ENCODE results near the gene B4GALNT3. TPM values are rescaled to one million over a fixed set of nuclear protein-coding genes. Genes with fewer than 3 reads are reported as not detected.
A peak's percentile ranks its signal among the peaks of the same experiment; 100 is the strongest.

Gene B4GALNT3
- total and polyA plus RNA-seq, 2 of the 13 experiments (the other 11 are each of a cell fraction or from before 2014, with no cell fraction given): 3.2 to 4.4 TPM

GRCh38 chr12:522692-523378, 63.1 kb downstream of the B4GALNT3 start:
- ChIA-PET POLR2A (no interaction called here), CTCF (ENCODE audit: low intra/inter-chr PET ratio, low total read pairs) (interaction anchor here (1.8 kb wide), 1 partner anchor 70 kb away, joined by 4 read pairs; no protein-coding TSS in a partner anchor)
- no peaks in the 10 kb centered on the region for H3K79me2 ChIP-seq (ENCODE audit: insufficient read depth, low read length)
- H3K4me2 ChIP-seq (ENCODE audit: low read depth, low read length): no peak overlapping the region
- H3K9me3 ChIP-seq (ENCODE audit: low read length): no peaks in the 10 kb centered on the region
- in situ Hi-C loops (cut with HindIII; ENCODE audit: extremely low pct_ligation_motif_present, low pct_unique_long_range_greater_than_20kb) (no loop called here), intact Hi-C loops (cut with micrococcal nuclease; ENCODE audit: unreplicated experiment) (no loop called here)
- no peaks in the 10 kb centered on the region; a peak in 2 of 5 replicates for H3K27me3 ChIP-seq (ENCODE audit: control insufficient read depth in 1 of 2, insufficient read depth in 2 of 2, low read length in 2 of 2)
- no peak for DNase-seq (ENCODE audit: low spot score)
- peaks cover 29% of the 10 kb centered on the region for H3K4me1 ChIP-seq (ENCODE audit: insufficient read depth, low read length)
- no peaks in the 10 kb centered on the region for H3K36me3 ChIP-seq (replicated peaks in 1 of 2; ENCODE audit: control insufficient read depth in 1 of 2, insufficient read depth in 2 of 2, low read length in 2 of 2)
- H4K20me1 ChIP-seq (ENCODE audit: insufficient read depth, low read length): no peaks in the 10 kb centered on the region
- H3K4me3 ChIP-seq (replicated peaks in 1 of 3; ENCODE audit: insufficient read depth in 1 of 3, low read depth in 2 of 3, low read length in 3 of 3): no peak overlapping the region
- peak; percentile 83 for ATAC-seq
- 18% methylated on average over 7 of the region's 7 CpGs for WGBS (ENCODE audit: low lambda C conversion rate)
- H2AFZ ChIP-seq (ENCODE audit: low read length): no peak overlapping the region
- H3K27ac ChIP-seq (ENCODE audit: extremely low read length, insufficient read depth, low read length): no peak overlapping the region
- H3K9ac ChIP-seq (ENCODE audit: insufficient read depth, low read depth, low read length): no peak overlapping the region
- FAIRE-seq: no peak
- BruUV-seq (replicated peaks): no TSS peak
- peak; percentile 27; the same call in 1 of the 2 replicates for TF ChIP-seq HOXA3 (CRISPR knock-in tag; IDR thresholded peaks at IDR 0.05)
- peak; percentile 46; the same call in 1 of the 2 replicates for TF ChIP-seq HNF4G (IDR thresholded peaks at IDR 0.05; ENCODE audit: borderline replicate concordance, low read depth, low read length)
- no peak for TF ChIP-seq HNF4G (CRISPR knock-in tag; IDR thresholded peaks at IDR 0.05; ENCODE audit: borderline replicate concordance, low read depth)
- TF ChIP-seq, protein P1, sequence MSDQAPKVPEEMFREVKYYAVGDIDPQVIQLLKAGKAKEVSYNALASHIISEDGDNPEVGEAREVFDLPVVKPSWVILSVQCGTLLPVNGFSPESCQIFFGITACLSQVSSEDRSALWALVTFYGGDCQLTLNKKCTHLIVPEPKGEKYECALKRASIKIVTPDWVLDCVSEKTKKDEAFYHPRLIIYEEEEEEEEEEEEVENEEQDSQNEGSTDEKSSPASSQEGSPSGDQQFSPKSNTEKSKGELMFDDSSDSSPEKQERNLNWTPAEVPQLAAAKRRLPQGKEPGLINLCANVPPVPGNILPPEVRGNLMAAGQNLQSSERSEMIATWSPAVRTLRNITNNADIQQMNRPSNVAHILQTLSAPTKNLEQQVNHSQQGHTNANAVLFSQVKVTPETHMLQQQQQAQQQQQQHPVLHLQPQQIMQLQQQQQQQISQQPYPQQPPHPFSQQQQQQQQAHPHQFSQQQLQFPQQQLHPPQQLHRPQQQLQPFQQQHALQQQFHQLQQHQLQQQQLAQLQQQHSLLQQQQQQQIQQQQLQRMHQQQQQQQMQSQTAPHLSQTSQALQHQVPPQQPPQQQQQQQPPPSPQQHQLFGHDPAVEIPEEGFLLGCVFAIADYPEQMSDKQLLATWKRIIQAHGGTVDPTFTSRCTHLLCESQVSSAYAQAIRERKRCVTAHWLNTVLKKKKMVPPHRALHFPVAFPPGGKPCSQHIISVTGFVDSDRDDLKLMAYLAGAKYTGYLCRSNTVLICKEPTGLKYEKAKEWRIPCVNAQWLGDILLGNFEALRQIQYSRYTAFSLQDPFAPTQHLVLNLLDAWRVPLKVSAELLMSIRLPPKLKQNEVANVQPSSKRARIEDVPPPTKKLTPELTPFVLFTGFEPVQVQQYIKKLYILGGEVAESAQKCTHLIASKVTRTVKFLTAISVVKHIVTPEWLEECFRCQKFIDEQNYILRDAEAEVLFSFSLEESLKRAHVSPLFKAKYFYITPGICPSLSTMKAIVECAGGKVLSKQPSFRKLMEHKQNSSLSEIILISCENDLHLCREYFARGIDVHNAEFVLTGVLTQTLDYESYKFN (CRISPR knock-in tag; conservative IDR thresholded peaks at IDR 0.05): 0 out of 2 replicates have a peak, but pooled peaks have one; percentile 29
- no peak for TF ChIP-seq KAT7 (CRISPR knock-in tag; IDR thresholded peaks at IDR 0.05; ENCODE audit: borderline replicate concordance)
- peak; percentile 81 for TF ChIP-seq MEIS2 (CRISPR knock-in tag; IDR thresholded peaks at IDR 0.05)
- peak; percentile 38 for TF ChIP-seq RARA (CRISPR knock-in tag; IDR thresholded peaks at IDR 0.05)
- TF ChIP-seq, protein P2, sequence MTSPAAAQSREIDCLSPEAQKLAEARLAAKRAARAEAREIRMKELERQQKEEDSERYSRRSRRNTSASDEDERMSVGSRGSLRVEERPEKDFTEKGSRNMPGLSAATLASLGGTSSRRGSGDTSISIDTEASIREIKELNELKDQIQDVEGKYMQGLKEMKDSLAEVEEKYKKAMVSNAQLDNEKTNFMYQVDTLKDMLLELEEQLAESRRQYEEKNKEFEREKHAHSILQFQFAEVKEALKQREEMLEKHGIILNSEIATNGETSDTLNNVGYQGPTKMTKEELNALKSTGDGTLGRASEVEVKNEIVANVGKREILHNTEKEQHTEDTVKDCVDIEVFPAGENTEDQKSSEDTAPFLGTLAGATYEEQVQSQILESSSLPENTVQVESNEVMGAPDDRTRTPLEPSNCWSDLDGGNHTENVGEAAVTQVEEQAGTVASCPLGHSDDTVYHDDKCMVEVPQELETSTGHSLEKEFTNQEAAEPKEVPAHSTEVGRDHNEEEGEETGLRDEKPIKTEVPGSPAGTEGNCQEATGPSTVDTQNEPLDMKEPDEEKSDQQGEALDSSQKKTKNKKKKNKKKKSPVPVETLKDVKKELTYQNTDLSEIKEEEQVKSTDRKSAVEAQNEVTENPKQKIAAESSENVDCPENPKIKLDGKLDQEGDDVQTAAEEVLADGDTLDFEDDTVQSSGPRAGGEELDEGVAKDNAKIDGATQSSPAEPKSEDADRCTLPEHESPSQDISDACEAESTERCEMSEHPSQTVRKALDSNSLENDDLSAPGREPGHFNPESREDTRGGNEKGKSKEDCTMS (CRISPR knock-in tag; conservative IDR thresholded peaks at IDR 0.05): no peak
- TF ChIP-seq HOXA5 (CRISPR knock-in tag; IDR thresholded peaks at IDR 0.05): peak; percentile 96
- TF ChIP-seq ZNF446 (CRISPR knock-in tag; IDR thresholded peaks at IDR 0.05): no peak
- no peak for TF ChIP-seq SALL2 (CRISPR knock-in tag; IDR thresholded peaks at IDR 0.05)
- peak; percentile 50; the same call in 1 of the 2 replicates for TF ChIP-seq GFI1 (CRISPR knock-in tag; IDR thresholded peaks at IDR 0.05; ENCODE audit: borderline replicate concordance)
- TF ChIP-seq NCOA1 (CRISPR knock-in tag; IDR thresholded peaks at IDR 0.05): no peak
- no peak for TF ChIP-seq ZNF772 (CRISPR knock-in tag; IDR thresholded peaks at IDR 0.05)
- peak; percentile 53; the same call in 1 of the 2 replicates for TF ChIP-seq NR2C2 (CRISPR knock-in tag; IDR thresholded peaks at IDR 0.05; ENCODE audit: borderline replicate concordance)
- TF ChIP-seq, protein P3, sequence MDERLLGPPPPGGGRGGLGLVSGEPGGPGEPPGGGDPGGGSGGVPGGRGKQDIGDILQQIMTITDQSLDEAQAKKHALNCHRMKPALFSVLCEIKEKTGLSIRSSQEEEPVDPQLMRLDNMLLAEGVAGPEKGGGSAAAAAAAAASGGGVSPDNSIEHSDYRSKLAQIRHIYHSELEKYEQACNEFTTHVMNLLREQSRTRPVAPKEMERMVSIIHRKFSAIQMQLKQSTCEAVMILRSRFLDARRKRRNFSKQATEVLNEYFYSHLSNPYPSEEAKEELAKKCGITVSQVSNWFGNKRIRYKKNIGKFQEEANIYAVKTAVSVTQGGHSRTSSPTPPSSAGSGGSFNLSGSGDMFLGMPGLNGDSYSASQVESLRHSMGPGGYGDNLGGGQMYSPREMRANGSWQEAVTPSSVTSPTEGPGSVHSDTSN (CRISPR knock-in tag; IDR thresholded peaks at IDR 0.05): peak; percentile 52; the same call in 1 of the 2 replicates
- TF ChIP-seq, protein P4, sequence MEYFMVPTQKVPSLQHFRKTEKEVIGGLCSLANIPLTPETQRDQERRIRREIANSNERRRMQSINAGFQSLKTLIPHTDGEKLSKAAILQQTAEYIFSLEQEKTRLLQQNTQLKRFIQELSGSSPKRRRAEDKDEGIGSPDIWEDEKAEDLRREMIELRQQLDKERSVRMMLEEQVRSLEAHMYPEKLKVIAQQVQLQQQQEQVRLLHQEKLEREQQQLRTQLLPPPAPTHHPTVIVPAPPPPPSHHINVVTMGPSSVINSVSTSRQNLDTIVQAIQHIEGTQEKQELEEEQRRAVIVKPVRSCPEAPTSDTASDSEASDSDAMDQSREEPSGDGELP (IDR thresholded peaks at IDR 0.05; ENCODE audit: borderline replicate concordance, low read depth): peak; percentile 67; the same call in 1 of the 2 replicates
